HAP-1 (cell line): Measurements from ENCODE around the gene NELFB.
"Not testable (repeated sequence)": the region's sequence is repeated elsewhere in the genome, so short reads cannot be mapped to it uniquely, and the experiment has no call there.

Experiments used
- DNase-seq, 2 experiments: peaks; one replicate each; pipeline ENCODE4 v3.0.0-alpha.2; 2016 to 2020; ENCODE audit warnings: low spot score in 2 of 2
- H3K27me3 ChIP-seq: fragments of 250-450 bp; sonication (Bioruptor Pico); 2 replicates; pipeline ENCODE4 v1.5.1; 2020; ENCODE audit warnings: low read depth, mild to moderate bottlenecking, moderate library complexity
- H3K36me3 ChIP-seq: fragments of 250-450 bp; sonication (Bioruptor Pico); replicated peaks from 2 replicates; pipeline ENCODE4 v1.5.1; 2020; ENCODE audit warnings: mild to moderate bottlenecking
- H3K4me1 ChIP-seq: fragments of 250-450 bp; sonication (Bioruptor Pico); 2 replicates; pipeline ENCODE4 v1.5.1; 2020; ENCODE audit warnings: mild to moderate bottlenecking
- H3K4me3 ChIP-seq: fragments of 250-450 bp; sonication (Bioruptor Pico); 2 replicates; pipeline ENCODE4 v1.5.1; 2020; ENCODE audit warnings: mild to moderate bottlenecking, moderate library complexity
- H3K9me3 ChIP-seq: fragments of 250-450 bp; sonication (Bioruptor Pico); 2 replicates; pipeline ENCODE4 v1.5.1; 2020; ENCODE audit warnings: mild to moderate bottlenecking, moderate library complexity
- in situ Hi-C: fragments of 300-500 bp; cut with MboI; formaldehyde crosslinking; loops from 3 replicates; pipeline ENCODE4 v1.14.3; 2020; ENCODE audit warnings: low sequenced_read_pairs, inconsistent platforms, mixed read lengths

The NELFB gene

DNA sequence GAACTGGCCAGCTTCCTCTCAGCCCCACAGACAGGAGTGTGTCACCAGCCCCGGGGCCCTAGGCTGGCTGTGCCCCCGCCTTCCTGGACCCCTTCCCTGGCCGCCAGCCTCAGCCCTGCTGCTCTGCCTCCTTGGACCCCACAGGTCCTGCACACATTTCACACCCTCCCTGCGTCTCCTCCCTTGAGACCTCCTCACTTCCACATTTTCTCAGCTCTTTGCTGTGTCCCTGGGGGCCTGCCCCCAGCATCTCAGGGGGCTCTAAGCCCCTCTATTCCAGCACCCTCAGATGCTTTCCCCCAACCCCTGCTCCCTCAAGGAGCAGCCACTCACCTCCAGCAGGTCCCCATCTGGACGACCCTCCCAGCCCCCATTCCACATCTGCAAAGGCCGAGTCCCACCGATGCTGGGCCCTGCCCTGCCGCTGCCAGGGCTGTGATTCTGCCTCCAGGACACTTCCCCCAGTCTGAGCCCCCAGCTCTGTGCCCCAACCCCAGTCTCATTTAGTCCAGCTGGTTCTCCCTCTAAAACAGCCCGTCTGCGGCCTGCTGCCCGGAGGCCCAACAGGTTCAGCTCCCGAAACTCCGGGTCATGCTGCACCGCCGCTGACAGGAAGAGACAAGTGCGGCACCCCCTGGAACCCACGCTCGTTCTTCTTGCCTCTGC lies 20.2 kb upstream of the NELFB start:
- in situ Hi-C loops = loop anchor here (25.0 kb wide), 1 partner anchor 448 kb away; the partner anchor contains the start of genes CCDC183 and TMEM141
- no peak for DNase-seq
- Histone ChIP-seq H3K27me3 (no peaks in the 10 kb centered on the region), H3K9me3 (no peaks in the 10 kb centered on the region), H3K4me3 (no peak overlapping the region), H3K36me3 (peaks cover 4% of the 10 kb centered on the region; the same call in 1 of the 2 replicates), H3K4me1 (peaks cover 11% of the 10 kb centered on the region)

DNA sequence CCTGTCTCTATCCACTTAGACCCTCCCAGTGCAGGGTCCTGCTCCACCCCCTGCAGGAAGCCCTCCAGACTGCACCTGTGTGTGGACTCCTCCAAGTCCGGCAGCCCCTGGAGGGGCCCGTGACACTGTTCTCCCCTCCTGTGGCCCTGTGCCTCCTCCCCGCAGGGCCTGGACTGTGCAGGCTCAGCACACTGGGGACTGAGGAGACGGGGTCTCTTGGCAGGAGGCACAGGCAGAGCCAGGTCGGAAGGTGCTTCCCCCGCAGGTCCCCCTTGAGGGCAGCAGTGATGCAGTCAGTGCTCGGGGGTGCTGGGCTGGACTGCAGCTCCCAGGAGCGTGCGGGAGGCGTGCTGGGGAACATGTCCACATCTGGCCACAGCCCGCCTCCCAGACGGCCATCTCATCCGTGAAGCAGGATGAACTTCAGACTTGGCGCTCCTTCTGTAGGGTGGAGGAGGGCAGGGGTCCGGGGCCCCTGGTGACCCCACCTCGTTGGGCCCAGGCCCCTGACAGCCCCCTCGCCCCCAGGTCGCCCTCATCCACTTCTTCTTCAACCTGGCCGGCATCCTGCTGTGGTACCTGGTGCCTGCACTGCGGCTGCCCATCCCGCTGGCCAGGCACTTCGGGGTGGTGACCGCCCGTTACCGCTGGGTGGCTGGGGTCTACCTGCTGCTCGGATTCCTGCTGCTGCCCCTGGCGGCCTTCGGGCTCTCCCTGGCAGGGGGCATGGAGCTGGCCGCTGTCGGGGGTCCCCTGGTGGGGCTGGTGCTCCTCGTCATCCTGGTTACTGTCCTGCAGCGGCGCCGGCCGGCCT lies 19.5 kb upstream of the NELFB start:
- H3K4me1 ChIP-seq = peaks cover 11% of the 10 kb centered on the region
- no peak for DNase-seq
- H3K27me3 ChIP-seq = no peaks in the 10 kb centered on the region
- no peaks in the 10 kb centered on the region for H3K9me3 ChIP-seq
- H3K36me3 ChIP-seq = peaks cover 4% of the 10 kb centered on the region; the same call in 1 of the 2 replicates
- H3K4me3 ChIP-seq = no peak overlapping the region
- in situ Hi-C loops = loop anchor here (25.0 kb wide), 1 partner anchor 448 kb away; the partner anchor contains the start of genes CCDC183 and TMEM141

DNA sequence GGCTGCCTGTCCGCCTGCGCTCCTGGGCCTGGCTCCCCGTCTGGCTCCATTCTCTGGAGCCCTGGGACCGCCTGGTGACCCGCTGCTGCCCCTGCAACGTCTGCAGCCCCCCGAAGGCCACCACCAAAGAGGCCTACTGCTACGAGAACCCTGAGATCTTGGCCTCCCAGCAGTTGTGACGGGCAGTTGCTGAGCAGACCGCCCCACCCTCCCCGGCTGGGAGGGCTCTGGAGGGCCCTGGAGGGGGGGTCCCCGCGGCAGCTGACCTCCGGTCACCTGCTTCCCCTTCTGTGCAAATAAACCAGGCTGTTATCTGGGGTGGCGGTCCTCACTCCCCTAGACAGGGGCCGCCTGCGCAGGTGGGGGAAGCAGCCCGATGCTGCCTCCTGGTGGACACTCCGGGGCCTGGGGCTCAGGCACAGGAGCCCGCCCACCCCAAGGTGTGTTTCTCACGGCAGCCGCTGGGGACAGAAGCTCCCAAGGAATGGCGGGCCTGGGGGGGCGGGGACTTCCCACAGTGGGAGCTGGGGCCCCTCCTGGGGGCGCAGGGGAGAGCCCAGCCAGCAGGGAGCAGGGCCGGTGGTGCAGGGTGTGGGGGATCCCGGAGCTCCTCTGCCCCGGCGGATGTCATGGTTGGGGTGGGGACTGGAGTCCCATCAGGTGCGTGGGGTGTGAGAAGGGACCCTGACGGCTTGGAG lies 18.7 kb upstream of the NELFB start:
- H3K27me3 ChIP-seq = no peaks in the 10 kb centered on the region
- DNase-seq = peak; percentile 56 to 96
- in situ Hi-C loops = loop anchor here (25.0 kb wide), 1 partner anchor 449 kb away; the partner anchor contains the start of genes CCDC183 and TMEM141
- no peaks in the 10 kb centered on the region for H3K9me3 ChIP-seq
- H3K36me3 ChIP-seq = peaks cover 4% of the 10 kb centered on the region; the same call in 1 of the 2 replicates
- peaks cover 11% of the 10 kb centered on the region for H3K4me1 ChIP-seq
- H3K4me3 ChIP-seq = peak overlapping the region; percentile 8; the same call in 1 of the 2 replicates

DNA sequence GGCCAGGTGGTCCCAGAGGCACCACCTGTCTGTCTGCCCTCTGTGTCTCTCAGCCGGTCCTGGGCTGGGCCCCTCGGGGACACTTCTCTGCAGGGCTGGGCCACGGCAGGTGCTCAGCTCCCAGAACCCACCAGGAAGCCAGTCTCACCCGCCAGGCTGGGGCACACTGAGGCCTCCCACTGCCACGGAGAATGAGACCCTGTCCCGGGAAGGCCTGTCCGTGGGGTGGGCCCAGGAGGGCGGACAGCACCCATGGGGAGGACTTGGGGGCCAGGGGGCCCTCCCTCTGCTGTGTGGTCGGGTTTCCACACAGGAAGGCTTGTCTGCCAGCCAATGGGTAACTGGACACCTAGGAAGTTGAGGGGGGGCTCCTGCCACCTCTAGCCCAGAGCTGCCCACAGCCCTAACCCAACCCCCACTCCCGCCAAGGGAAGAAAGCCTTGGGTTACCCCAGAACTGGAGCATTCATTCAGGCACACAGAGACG lies 18.1 kb upstream of the NELFB start:
- peaks cover 11% of the 10 kb centered on the region for H3K4me1 ChIP-seq
- peaks cover 8% of the 10 kb centered on the region for H3K36me3 ChIP-seq
- peak overlapping the region; percentile 8; the same call in 1 of the 2 replicates for H3K4me3 ChIP-seq
- no peaks in the 10 kb centered on the region for H3K27me3 ChIP-seq
- in situ Hi-C loops = loop anchor here (25.0 kb wide), 1 partner anchor 450 kb away; the partner anchor contains the start of genes CCDC183 and TMEM141
- H3K9me3 ChIP-seq = no peaks in the 10 kb centered on the region
- no peak for DNase-seq

DNA sequence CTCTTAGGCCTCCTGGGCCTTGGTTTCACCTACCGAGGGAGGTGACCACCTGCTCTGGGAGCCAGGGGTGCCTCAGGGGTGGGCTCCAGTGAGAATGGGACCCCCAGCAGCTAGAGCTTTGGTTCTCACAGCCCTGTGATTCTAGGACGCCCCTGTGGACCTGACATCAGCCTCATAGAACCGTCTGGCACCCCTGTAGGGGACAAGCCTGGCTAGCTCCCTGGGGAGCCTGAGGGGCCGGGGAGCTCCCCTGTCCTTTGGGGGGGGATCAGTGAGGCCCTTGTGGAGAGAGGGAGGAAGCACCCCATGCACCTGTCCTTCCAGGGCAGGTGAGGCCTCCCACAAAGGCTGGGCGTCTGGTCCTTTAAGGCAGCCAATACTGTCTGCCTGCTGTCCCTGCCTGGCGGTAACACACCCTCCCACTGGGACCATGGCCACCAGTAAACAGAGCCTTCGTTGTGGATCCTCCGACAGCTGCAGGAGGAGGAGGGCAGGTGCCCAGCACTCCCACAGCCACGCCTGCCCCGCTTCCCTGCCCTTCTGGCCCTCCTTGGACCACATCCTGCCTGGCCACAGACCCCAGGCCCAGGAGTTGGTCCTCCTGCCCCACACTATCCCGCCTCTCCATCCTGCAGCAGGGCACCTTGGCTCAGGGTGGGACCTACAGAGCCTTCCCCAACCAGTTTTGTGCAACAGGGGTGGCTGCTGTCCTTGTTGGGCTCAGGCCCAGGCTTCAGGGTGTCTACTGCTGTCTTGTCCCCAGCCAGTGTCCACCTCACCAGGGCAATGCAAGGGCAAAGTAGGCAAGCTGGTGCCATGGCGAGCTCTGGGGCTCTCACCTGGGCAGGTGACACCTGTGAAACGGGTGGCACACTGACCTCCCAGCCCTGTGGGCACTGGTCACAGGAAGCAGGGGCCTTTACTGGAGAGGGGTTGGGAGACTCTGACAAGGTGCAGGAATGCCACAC lies 17.1 kb upstream of the NELFB start:
- H3K36me3 ChIP-seq = peaks cover 19% of the 10 kb centered on the region
- peaks cover 11% of the 10 kb centered on the region for H3K4me1 ChIP-seq
- H3K4me3 ChIP-seq = no peak overlapping the region
- in situ Hi-C loops = loop anchor here (25.0 kb wide), 1 partner anchor 451 kb away; the partner anchor contains the start of genes CCDC183 and TMEM141
- no peaks in the 10 kb centered on the region for H3K9me3 ChIP-seq
- no peaks in the 10 kb centered on the region for H3K27me3 ChIP-seq
- DNase-seq = no peak

DNA sequence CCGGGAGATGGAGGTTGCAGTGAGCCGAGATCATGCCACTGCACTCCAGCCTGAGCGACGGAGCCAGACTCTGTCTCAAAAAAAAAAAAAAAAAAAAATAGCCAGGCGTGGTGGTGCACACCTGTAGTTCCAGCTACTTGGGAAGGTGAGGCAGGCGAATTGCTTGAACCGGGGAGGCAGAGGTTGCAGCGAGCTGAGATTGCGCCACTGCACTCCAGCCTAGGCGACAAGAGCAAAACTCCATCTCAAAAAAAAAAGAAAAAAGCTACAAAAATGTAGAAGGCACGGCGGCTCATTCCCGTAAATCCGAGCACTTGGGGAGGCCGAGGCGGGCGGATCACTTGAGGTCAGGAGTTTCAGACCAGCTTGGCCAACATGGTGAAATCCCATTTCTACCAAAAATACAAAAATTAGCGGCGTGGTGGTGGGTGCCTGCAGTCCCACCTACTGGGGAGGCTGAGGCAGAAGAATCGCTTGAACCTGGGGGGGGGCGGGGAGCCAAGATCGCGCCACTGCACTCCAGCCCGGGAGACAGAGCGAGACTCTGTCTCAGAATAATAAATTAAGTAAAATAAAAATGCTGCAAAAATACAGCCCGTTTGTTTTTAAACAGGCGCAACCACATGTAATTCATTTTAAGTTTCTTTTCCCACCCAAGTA lies 15.5 kb upstream of the NELFB start:
- H3K9me3 ChIP-seq, H3K27me3 ChIP-seq, DNase-seq: not testable (repeated sequence)
- in situ Hi-C loops = loop anchor here (25.0 kb wide), 1 partner anchor 452 kb away; the partner anchor contains the start of genes CCDC183 and TMEM141
- H3K4me3 ChIP-seq = peak overlapping the region; percentile 81
- H3K4me1 ChIP-seq = peaks cover 11% of the 10 kb centered on the region
- H3K36me3 ChIP-seq = peaks cover 30% of the 10 kb centered on the region

DNA sequence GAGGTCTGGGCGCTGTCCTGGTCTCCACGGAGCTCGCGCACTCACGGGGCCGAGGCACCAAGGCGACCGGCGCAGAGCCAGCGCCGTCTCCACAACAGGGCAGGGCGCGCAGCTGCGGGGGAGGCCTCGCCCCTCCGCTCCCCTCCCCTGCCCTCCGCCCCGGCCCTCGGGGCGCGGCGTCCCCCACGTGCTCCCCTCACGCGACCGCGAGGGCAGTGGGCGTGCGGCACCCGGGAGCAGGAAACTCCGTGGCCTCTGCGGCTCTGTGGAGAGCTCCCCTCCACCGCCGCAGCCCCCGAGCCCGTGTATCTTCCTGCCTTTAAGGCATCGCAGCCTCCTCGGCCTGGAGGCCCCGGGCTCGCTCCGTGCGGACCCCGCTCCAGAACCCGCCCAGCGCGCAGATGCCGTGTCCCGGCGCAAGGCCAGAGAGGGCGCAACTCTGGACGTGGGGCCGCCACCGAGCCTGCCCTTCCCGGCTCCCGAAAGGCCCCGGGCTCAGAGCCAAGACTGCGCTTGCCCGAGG lies 14.7 kb upstream of the NELFB start:
- H3K4me1 ChIP-seq = peaks cover 11% of the 10 kb centered on the region
- DNase-seq = peak in 1 of 2 experiments; percentile 71
- in situ Hi-C loops = loop anchor here (25.0 kb wide), 1 partner anchor 453 kb away; the partner anchor contains the start of genes CCDC183 and TMEM141

DNA sequence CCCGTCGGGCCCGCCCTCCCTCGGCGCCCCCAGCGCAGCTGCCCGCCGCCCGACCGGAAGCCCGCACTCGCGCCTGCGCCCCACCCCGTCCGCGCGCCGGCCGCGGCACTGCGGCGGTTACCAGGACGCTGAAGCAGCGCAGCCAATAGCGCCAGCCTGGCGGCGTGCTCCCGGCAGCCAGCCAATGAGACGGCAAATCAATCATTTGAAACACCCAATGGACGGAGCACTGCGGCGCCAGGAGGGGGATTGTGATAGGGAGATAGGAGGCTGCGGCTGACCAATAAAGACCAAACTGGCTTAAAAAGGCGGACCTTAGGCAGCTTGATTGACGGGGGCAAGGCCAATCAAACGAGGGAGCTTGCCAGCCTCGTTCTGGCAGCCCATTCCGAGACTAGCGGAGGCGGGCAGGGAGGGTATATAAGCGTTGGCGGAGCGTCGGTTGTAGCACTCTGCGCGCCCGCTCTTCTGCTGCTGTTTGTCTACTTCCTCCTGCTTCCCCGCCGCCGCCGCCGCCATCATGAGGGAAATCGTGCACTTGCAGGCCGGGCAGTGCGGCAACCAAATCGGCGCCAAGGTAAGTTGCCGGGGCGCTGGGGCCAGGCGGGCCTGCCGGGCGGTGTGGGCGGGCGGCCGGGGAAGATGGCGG lies 14.2 kb upstream of the NELFB start, which contains the start of gene TUBB4B:
Gene TUBB4B, plus strand, starts transcription at position 447 of the 649 bp plus-strand sequence. Its CDS starts 74 bp downstream, at position 521.
- H3K9me3 ChIP-seq = no peaks in the 10 kb centered on the region
- H3K4me3 ChIP-seq = peak within 1 kb of the TSS; percentile 82
- in situ Hi-C loops = loop anchor here (25.0 kb wide), 1 partner anchor 454 kb away; the partner anchor contains the start of genes CCDC183 and TMEM141
- peaks cover 30% of the 10 kb centered on the region for H3K36me3 ChIP-seq
- peak; percentile 99 for DNase-seq
- H3K4me1 ChIP-seq = peaks cover 11% of the 10 kb centered on the region
- no peaks in the 10 kb centered on the region for H3K27me3 ChIP-seq

More for the DNA sequence above, 14.7 kb upstream of the NELFB start:
- Histone ChIP-seq H3K36me3 (peaks cover 30% of the 10 kb centered on the region), H3K27me3 (no peaks in the 10 kb centered on the region), H3K9me3 (no peaks in the 10 kb centered on the region), H3K4me3 (peak overlapping the region; percentile 81)

DNA sequence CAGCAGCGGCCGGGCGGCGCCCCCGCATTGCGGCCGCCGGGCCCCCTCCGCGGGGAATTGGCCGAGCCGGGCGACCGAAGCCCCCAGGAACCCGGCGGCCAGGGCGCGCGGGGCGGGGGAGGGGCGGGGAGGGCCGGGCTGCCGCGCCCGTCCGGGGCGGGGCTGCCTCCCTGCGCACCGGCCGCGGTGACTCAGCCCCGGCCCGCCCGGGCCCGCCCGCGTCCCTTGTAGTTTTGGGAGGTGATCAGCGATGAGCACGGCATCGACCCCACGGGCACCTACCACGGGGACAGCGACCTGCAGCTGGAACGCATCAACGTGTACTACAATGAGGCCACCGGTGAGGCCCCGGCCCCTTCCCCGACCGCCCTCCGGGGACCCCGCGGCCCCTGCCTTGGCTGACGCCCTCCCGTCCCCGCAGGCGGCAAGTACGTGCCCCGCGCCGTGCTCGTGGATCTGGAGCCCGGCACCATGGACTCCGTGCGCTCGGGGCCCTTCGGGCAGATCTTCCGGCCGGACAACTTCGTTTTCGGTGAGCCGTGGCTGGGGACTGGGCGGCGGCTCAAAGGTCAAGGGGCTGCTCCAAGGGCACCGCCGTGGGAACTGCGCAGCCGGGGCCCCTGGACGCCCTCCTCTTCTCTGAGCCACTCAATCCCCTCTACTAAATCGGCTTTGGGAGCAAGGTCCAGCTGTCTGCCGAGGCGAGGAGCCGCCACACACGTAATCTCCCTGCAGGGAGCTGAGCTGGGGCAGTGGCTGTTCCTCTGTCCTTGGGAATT lies 13.4 kb upstream of the NELFB start:
- Histone ChIP-seq H3K4me3 (peak overlapping the region; percentile 82), H3K9me3 (no peaks in the 10 kb centered on the region), H3K27me3 (no peaks in the 10 kb centered on the region), H3K4me1 (peaks cover 10% of the 10 kb centered on the region), H3K36me3 (peaks cover 30% of the 10 kb centered on the region)
- no peak for DNase-seq
- in situ Hi-C loops = loop anchor here (25.0 kb wide), 1 partner anchor 454 kb away; the partner anchor contains the start of genes CCDC183 and TMEM141

DNA sequence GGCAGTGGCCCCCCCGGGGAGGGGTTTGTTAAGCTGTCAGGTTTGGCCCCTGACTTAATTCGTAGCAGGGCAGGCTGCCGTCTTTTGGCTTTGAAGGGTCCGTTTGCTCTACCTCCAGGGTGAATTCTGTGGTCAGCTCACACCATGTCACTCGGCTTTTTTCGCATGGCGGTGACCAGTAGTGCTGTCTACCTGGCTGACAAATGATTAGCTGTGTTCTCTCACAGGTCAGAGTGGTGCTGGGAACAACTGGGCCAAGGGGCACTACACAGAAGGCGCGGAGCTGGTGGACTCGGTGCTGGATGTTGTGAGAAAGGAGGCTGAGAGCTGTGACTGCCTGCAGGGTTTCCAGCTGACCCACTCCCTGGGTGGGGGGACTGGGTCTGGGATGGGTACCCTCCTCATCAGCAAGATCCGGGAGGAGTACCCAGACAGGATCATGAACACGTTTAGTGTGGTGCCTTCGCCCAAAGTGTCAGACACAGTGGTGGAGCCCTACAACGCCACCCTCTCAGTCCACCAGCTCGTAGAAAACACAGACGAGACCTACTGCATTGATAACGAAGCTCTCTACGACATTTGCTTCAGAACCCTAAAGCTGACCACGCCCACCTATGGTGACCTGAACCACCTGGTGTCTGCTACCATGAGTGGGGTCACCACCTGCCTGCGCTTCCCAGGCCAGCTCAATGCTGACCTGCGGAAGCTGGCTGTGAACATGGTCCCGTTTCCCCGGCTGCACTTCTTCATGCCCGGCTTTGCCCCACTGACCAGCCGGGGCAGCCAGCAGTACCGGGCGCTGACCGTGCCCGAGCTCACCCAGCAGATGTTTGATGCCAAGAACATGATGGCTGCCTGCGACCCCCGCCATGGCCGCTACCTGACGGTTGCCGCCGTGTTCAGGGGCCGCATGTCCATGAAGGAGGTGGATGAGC lies 12.6 kb upstream of the NELFB start:
- peaks cover 30% of the 10 kb centered on the region for H3K36me3 ChIP-seq
- peaks cover 6% of the 10 kb centered on the region for H3K4me1 ChIP-seq
- in situ Hi-C loops = loop anchor here (25.0 kb wide), 1 partner anchor 455 kb away; the partner anchor contains the start of genes CCDC183 and TMEM141
- no peak for DNase-seq
- H3K27me3 ChIP-seq = no peaks in the 10 kb centered on the region
- H3K4me3 ChIP-seq = peak overlapping the region; percentile 82
- H3K9me3 ChIP-seq = no peaks in the 10 kb centered on the region
